Measurements from ENCODE around the gene OR6X1.
"Not testable (repeated sequence)": the region's sequence is repeated elsewhere in the genome, so short reads cannot be mapped to it uniquely, and the experiment has no call there.

Gene OR6X1

GRCh38 chr11:123753110-123753509 lies 1.2 kb downstream of the OR6X1 start:
- no peak for DNase-seq (ENCODE audit: low read depth)

- no peak for DNase-seq (ENCODE audit: low read depth)
Observed at GRCh38 chr11:123751781-123752180, 2.5 kb downstream of the OR6X1 start.

GRCh38 chr11:123748349-123748748 lies 6.0 kb downstream of the OR6X1 start:
- DNase-seq (ENCODE audit: low read depth): not testable (repeated sequence)

- DNase-seq (ENCODE audit: low read depth): no peak
Observed at GRCh38 chr11:123745764-123746451, 8.4 kb downstream of the OR6X1 start.

- DNase-seq (ENCODE audit: low read depth): no peak
Observed at GRCh38 chr11:123742724-123743120, 11.6 kb downstream of the OR6X1 start.

- no peak for DNase-seq (ENCODE audit: low read depth)
Observed at GRCh38 chr11:123742031-123742723, 12.1 kb downstream of the OR6X1 start.

- DNase-seq (ENCODE audit: low read depth): peak; percentile 38
Observed at GRCh38 chr11:123741159-123742030, 12.9 kb downstream of the OR6X1 start, which contains the start of gene ZNF202. TSS of gene ZNF202 (minus strand) at chr11:123741660. CDS start at chr11:123730888, 10,772 bp downstream.

- DNase-seq (ENCODE audit: low read depth): no peak
Observed at GRCh38 chr11:123740787-123741158, 13.5 kb downstream of the OR6X1 start.

- DNase-seq (ENCODE audit: low read depth): no peak
Observed at GRCh38 chr11:123738374-123738773, 15.9 kb downstream of the OR6X1 start.

GRCh38 chr11:123736769-123737168 lies 17.5 kb downstream of the OR6X1 start:
- no peak for DNase-seq (ENCODE audit: low read depth)

GRCh38 chr11:123729602-123730001 lies 24.7 kb downstream of the OR6X1 start:
- DNase-seq (ENCODE audit: low read depth): no peak

- no peak for DNase-seq (ENCODE audit: low read depth)
Observed at GRCh38 chr11:123725995-123726655, 28.2 kb downstream of the OR6X1 start.

- peak; percentile 14 for DNase-seq (ENCODE audit: low read depth)
Observed at GRCh38 chr11:123719452-123719851, 34.9 kb downstream of the OR6X1 start.

GRCh38 chr11:123718469-123718868 lies 35.8 kb downstream of the OR6X1 start:
- no peak for DNase-seq (ENCODE audit: low read depth)

GRCh38 chr11:123718063-123718462 lies 36.3 kb downstream of the OR6X1 start:
- DNase-seq (ENCODE audit: low read depth): no peak

GRCh38 chr11:123712627-123713026 lies 41.7 kb downstream of the OR6X1 start:
- not testable (repeated sequence) for DNase-seq (ENCODE audit: low read depth)

- DNase-seq (ENCODE audit: low read depth): no peak
Observed at GRCh38 chr11:123707606-123708205, 46.6 kb downstream of the OR6X1 start.

- DNase-seq (ENCODE audit: low read depth): no peak
Observed at GRCh38 chr11:123707206-123707605, 47.1 kb downstream of the OR6X1 start.

- DNase-seq (ENCODE audit: low read depth): no peak
Observed at GRCh38 chr11:123704341-123704740, 50.0 kb downstream of the OR6X1 start.

All from HS-5 (cell line).